Testis (tissue), 2 donors: ENCODE results near the gene KDM2A.

Source experiments
- POLR2A ChIP-seq: fragments of 450-650 bp; IDR thresholded peaks from one replicate; pipeline ENCODE4 v1.6.1; 2017; ENCODE audit warnings: antibody characterized with exemption, mild to moderate bottlenecking, moderate library complexity
- TF ChIP-seq, protein P1 (sequence below), 3 experiments: fragments of 450-650 bp in 2 of 3; fragments of 200-600 bp in 1 of 3; sonication (generic) in 1 of 3; IDR thresholded peaks; one replicate each; pipeline ENCODE4 v1.5.1; 2016 to 2019; ENCODE audit warnings: antibody characterized with exemption in 3 of 3, mild to moderate bottlenecking in 2 of 3, moderate library complexity in 1 of 3

GRCh38 chr11:67271541-67272284 lies 152.7 kb downstream of the KDM2A start:
- TF ChIP-seq, protein P1, sequence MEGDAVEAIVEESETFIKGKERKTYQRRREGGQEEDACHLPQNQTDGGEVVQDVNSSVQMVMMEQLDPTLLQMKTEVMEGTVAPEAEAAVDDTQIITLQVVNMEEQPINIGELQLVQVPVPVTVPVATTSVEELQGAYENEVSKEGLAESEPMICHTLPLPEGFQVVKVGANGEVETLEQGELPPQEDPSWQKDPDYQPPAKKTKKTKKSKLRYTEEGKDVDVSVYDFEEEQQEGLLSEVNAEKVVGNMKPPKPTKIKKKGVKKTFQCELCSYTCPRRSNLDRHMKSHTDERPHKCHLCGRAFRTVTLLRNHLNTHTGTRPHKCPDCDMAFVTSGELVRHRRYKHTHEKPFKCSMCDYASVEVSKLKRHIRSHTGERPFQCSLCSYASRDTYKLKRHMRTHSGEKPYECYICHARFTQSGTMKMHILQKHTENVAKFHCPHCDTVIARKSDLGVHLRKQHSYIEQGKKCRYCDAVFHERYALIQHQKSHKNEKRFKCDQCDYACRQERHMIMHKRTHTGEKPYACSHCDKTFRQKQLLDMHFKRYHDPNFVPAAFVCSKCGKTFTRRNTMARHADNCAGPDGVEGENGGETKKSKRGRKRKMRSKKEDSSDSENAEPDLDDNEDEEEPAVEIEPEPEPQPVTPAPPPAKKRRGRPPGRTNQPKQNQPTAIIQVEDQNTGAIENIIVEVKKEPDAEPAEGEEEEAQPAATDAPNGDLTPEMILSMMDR (IDR thresholded peaks at IDR 0.05), result no peak
- no peak for TF ChIP-seq POLR2A
